HUES48 (cell line): ENCODE results near the gene MCAM.

ENCODE experiments used
- H3K27ac ChIP-seq: one replicate; pipeline ENCODE4 v1.7.0; 2013; ENCODE audit warnings: low read depth, low read length, inconsistent platforms
- H3K27me3 ChIP-seq: 2 replicates; pipeline ENCODE4 v1.6.1; 2013; ENCODE audit warnings: mild to moderate bottlenecking, low read length; ENCODE audit not compliant: control insufficient read depth, insufficient read depth
- H3K36me3 ChIP-seq: 2 replicates; pipeline ENCODE4 v1.6.1; 2013; ENCODE audit warnings: low read length; ENCODE audit not compliant: control insufficient read depth, insufficient read depth
- H3K4me1 ChIP-seq: 2 replicates; pipeline ENCODE4 v1.6.1; 2013; ENCODE audit warnings: mild to moderate bottlenecking, low read length; ENCODE audit not compliant: control insufficient read depth, insufficient read depth
- H3K4me3 ChIP-seq: 2 replicates; pipeline ENCODE4 v1.5.1; 2013; ENCODE audit warnings: mild to moderate bottlenecking, low read depth, low read length
- H3K9ac ChIP-seq: 2 replicates; pipeline ENCODE4 v1.6.1; 2013; ENCODE audit warnings: mild to moderate bottlenecking, low read depth, low read length, moderate library complexity
- H3K9me3 ChIP-seq: 2 replicates; pipeline ENCODE4 v1.6.1; 2013; ENCODE audit warnings: low read length; ENCODE audit not compliant: control insufficient read depth, insufficient read depth

Gene MCAM

GRCh38 chr11:119277660-119278059 lies 39.3 kb downstream of the MCAM start:
- peaks cover 84% of the 10 kb centered on the region for H3K36me3 ChIP-seq
- H3K9me3 ChIP-seq, result no peaks in the 10 kb centered on the region
- H3K4me1 ChIP-seq, result no peaks in the 10 kb centered on the region
- no peak overlapping the region for H3K27ac ChIP-seq
- no peaks in the 10 kb centered on the region for H3K27me3 ChIP-seq
- no peak overlapping the region for H3K4me3 ChIP-seq
- H3K9ac ChIP-seq, result no peak overlapping the region

- no peak overlapping the region for H3K27ac ChIP-seq
- H3K27me3 ChIP-seq, result no peaks in the 10 kb centered on the region
- H3K4me1 ChIP-seq, result no peaks in the 10 kb centered on the region
- H3K4me3 ChIP-seq, result no peak overlapping the region
- no peak overlapping the region for H3K9ac ChIP-seq
- peaks cover 70% of the 10 kb centered on the region for H3K36me3 ChIP-seq
- H3K9me3 ChIP-seq, result no peaks in the 10 kb centered on the region
Observed at GRCh38 chr11:119273721-119274120, 43.2 kb downstream of the MCAM start.

GRCh38 chr11:119267645-119268044 lies 49.3 kb downstream of the MCAM start:
- no peaks in the 10 kb centered on the region for H3K27me3 ChIP-seq
- H3K4me3 ChIP-seq, result no peak overlapping the region
- peaks cover 10% of the 10 kb centered on the region for H3K4me1 ChIP-seq
- peaks cover 10% of the 10 kb centered on the region; the same call in 1 of the 2 replicates for H3K36me3 ChIP-seq
- no peaks in the 10 kb centered on the region for H3K9me3 ChIP-seq
- H3K9ac ChIP-seq, result no peak overlapping the region
- H3K27ac ChIP-seq, result no peak overlapping the region

GRCh38 chr11:119266517-119267255 lies 50.2 kb downstream of the MCAM start:
- Histone ChIP-seq H3K27ac (no peak overlapping the region), H3K27me3 (no peaks in the 10 kb centered on the region), H3K4me1 (peaks cover 10% of the 10 kb centered on the region), H3K9me3 (no peaks in the 10 kb centered on the region), H3K4me3 (no peak overlapping the region), H3K9ac (no peak overlapping the region), H3K36me3 (peaks cover 2% of the 10 kb centered on the region; the same call in 1 of the 2 replicates)

GRCh38 chr11:119266063-119266462 lies 50.9 kb downstream of the MCAM start:
- no peaks in the 10 kb centered on the region for H3K36me3 ChIP-seq
- H3K4me3 ChIP-seq, result no peak overlapping the region
- peaks cover 10% of the 10 kb centered on the region for H3K4me1 ChIP-seq
- no peaks in the 10 kb centered on the region for H3K9me3 ChIP-seq
- H3K27me3 ChIP-seq, result no peaks in the 10 kb centered on the region
- no peak overlapping the region for H3K27ac ChIP-seq
- no peak overlapping the region for H3K9ac ChIP-seq

- no peaks in the 10 kb centered on the region for H3K36me3 ChIP-seq
- H3K4me1 ChIP-seq, result peaks cover 16% of the 10 kb centered on the region
- H3K27ac ChIP-seq, result no peak overlapping the region
- no peaks in the 10 kb centered on the region for H3K9me3 ChIP-seq
- H3K4me3 ChIP-seq, result no peak overlapping the region
- no peaks in the 10 kb centered on the region for H3K27me3 ChIP-seq
- H3K9ac ChIP-seq, result no peak overlapping the region
Observed at GRCh38 chr11:119263352-119263940, 53.5 kb downstream of the MCAM start.

GRCh38 chr11:119262668-119263351 lies 54.1 kb downstream of the MCAM start:
- Histone ChIP-seq H3K27ac (no peak overlapping the region), H3K36me3 (no peaks in the 10 kb centered on the region), H3K9ac (no peak overlapping the region), H3K27me3 (no peaks in the 10 kb centered on the region), H3K4me1 (peaks cover 19% of the 10 kb centered on the region), H3K9me3 (no peaks in the 10 kb centered on the region), H3K4me3 (no peak overlapping the region)

- H3K9ac ChIP-seq, result no peak overlapping the region
- H3K27ac ChIP-seq, result no peak overlapping the region
- H3K4me1 ChIP-seq, result peaks cover 16% of the 10 kb centered on the region; the same call in 1 of the 2 replicates
- H3K4me3 ChIP-seq, result no peak overlapping the region
- H3K36me3 ChIP-seq, result no peaks in the 10 kb centered on the region
- H3K27me3 ChIP-seq, result no peaks in the 10 kb centered on the region
- H3K9me3 ChIP-seq, result no peaks in the 10 kb centered on the region
Observed at GRCh38 chr11:119258983-119259382, 57.9 kb downstream of the MCAM start.
